Left cardiac atrium (tissue), 4 donors: ENCODE measurements around the gene ALOX15B. TPM values are rescaled to one million over a fixed set of nuclear protein-coding genes. Genes with fewer than 3 reads are reported as not detected.
A peak's percentile ranks its signal among the peaks of the same experiment; 100 is the strongest.

Source experiments
- ATAC-seq, 2 donors: fragments of 200-7000 bp; cut with Tn5 transposase; one replicate each; pipeline ENCODE4 v1.9.1; 2020; ENCODE audit warnings: mild to moderate bottlenecking in 2 of 2, moderate library complexity in 2 of 2
- DNase-seq: peaks from one replicate; pipeline ENCODE4 v3.0.0-alpha.2; 2020
- intact Hi-C, 2 donors: fragments of 100-400 bp; cut with DNase I; formaldehyde crosslinking; loops; one replicate each; pipeline versions ENCODE4 v1.14.1 to v1.15.1; 2022 to 2023
- long read RNA-seq: library from polyadenylated mRNA; unstranded; transcript quantifications from one replicate; pipeline ENCODE4 v2.0.0, GENCODE V29; 2021
- total RNA-seq, 2 donors: library from RNA; stranded (reverse); fragmentation: NEBNext Ultra II Directional; extraction: Animal tissue kit (Norgen Biotek cat#: 25700); gene quantifications; one replicate each; pipeline ENCODE4 v1.2.1, GENCODE V29; 2021
- donor health status: DM: no; HTN: yes; CAD: no.
- donor health status: DM: no; HTN: yes; CAD: no; lungs with severe emphysema.
- donor health status: DM: yes; HTN: yes; CAD: no.
- donor health status: Dilated cardiomyopathy.

Gene ALOX15B
- under 1 TPM in 1 of 2 donors, not detected in 1; 0.39 TPM for total RNA-seq
- long read RNA-seq = 0 reads

DNA sequence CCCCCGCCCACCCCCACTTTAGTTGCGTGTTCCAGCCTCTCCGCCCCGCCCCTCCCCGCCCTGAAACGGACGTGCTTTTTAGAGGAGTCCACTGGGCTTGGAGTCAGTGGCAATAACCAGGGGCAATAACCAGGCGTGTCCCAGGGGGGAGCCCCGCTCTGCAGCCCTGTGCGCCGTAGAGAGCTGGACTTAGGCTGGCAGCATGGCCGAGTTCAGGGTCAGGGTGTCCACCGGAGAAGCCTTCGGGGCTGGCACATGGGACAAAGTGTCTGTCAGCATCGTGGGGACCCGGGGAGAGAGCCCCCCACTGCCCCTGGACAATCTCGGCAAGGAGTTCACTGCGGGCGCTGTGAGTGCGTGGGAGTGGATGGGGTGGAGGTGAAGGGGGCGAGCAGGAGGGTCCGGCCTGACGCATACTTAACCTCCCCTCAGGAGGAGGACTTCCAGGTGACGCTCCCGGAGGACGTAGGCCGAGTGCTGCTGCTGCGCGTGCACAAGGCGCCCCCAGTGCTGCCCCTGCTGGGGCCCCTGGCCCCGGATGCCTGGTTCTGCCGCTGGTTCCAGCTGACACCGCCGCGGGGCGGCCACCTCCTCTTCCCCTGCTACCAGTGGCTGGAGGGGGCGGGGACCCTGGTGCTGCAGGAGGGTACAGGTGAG lies at the start of gene ALOX15B:
TSS of gene ALOX15B (plus strand) at position 106 of the 657 bp plus-strand sequence. CDS start at position 203, 97 bp downstream.
- peak in 1 of 2 donors; percentile 10 for ATAC-seq
- DNase-seq = no peak
- intact Hi-C loops = no loop called here

- intact Hi-C loops = loop anchor here (2.0 to 10.0 kb wide), 6 partner anchors 65 to 248 kb away; no protein-coding TSS in a partner anchor
- DNase-seq (peak; percentile 84), ATAC-seq (peak; percentile 88)
Measured at GRCh38 chr17:7989781-7990655, 48.8 kb upstream of the ALOX15B start.

DNA sequence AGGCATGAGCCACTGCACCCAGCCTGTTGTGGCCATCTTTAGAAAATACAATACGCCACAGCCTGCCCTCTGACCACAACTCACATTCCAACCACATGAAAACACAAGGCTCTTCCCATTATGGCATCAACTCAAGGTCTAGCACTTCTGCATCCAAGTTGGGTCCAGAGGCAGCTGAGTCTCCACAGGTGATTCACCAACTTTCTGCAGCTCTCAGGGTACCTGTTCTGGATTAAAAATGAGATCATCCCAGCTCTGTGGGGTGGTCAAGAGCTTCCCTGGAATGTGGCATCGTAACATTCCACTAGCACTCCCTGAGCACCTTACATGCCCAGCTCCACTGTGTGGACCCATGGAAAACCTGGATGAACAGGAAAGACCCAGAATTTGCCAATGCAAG lies 46.3 kb upstream of the ALOX15B start:
- intact Hi-C loops = loop anchor here in 1 of 2 donors (10.0 kb wide), 1 partner anchor 62 kb away; no protein-coding TSS in a partner anchor
- DNase-seq = no peak
- no peak for ATAC-seq

- ATAC-seq (no peak), DNase-seq (no peak)
- intact Hi-C loops = loop anchor here in 1 of 2 donors (10.0 kb wide), 1 partner anchor 62 kb away; no protein-coding TSS in a partner anchor
Measured at GRCh38 chr17:7992924-7993323, 45.9 kb upstream of the ALOX15B start.

DNA sequence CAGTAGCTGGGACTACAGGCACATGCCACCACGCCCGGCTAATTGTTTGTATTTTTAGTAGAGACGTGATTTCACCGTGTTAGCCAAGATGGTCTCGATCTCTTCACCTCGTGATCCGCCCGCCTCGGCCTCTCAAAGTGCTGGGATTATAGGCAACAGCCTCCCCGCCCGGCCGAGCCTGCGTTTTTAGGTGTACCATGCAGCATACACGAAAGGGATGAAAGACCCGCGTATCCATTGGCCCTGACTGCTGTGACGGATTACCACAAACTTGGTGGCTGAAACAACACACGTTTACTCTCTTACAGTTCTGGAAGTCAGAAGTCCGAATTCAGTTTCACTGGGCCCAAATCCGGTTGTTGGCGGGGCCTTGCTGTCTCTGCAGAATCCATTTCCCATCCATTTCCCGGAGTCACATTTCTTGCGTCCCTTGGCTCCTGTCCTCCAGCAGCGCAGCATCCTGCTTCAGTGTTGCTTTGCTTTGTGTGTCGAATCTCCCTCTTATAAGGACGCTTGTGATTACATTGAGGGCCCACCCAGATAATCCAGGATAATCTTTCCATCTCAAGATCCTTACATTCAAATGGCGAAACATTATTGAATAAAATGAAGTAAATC lies 44.8 kb upstream of the ALOX15B start:
- intact Hi-C loops = loop anchor here in 1 of 2 donors (10.0 kb wide), 1 partner anchor 61 kb away; no protein-coding TSS in a partner anchor
- DNase-seq = no peak
- ATAC-seq = no peak

- intact Hi-C loops = loop anchor here in 1 of 2 donors (10.0 kb wide), 1 partner anchor 59 kb away; no protein-coding TSS in a partner anchor
- no peak for DNase-seq
- no peak for ATAC-seq
Measured at GRCh38 chr17:7995724-7996123, 43.1 kb upstream of the ALOX15B start.

- intact Hi-C loops = loop anchor here in 1 of 2 donors (10.0 kb wide), 1 partner anchor 58 kb away; no protein-coding TSS in a partner anchor
- ATAC-seq (peak; percentile 73 to 79), DNase-seq (no peak)
Measured at GRCh38 chr17:7997186-7997585, 41.7 kb upstream of the ALOX15B start.

- ATAC-seq = peak; percentile 17 to 30
- DNase-seq = no peak
- intact Hi-C loops = no loop called here
Measured at GRCh38 chr17:8001976-8002720, 36.7 kb upstream of the ALOX15B start, which contains the start of gene GUCY2D. GUCY2D (plus strand) TSS chr17:8002615; CDS start chr17:8003048, 433 bp downstream.

DNA sequence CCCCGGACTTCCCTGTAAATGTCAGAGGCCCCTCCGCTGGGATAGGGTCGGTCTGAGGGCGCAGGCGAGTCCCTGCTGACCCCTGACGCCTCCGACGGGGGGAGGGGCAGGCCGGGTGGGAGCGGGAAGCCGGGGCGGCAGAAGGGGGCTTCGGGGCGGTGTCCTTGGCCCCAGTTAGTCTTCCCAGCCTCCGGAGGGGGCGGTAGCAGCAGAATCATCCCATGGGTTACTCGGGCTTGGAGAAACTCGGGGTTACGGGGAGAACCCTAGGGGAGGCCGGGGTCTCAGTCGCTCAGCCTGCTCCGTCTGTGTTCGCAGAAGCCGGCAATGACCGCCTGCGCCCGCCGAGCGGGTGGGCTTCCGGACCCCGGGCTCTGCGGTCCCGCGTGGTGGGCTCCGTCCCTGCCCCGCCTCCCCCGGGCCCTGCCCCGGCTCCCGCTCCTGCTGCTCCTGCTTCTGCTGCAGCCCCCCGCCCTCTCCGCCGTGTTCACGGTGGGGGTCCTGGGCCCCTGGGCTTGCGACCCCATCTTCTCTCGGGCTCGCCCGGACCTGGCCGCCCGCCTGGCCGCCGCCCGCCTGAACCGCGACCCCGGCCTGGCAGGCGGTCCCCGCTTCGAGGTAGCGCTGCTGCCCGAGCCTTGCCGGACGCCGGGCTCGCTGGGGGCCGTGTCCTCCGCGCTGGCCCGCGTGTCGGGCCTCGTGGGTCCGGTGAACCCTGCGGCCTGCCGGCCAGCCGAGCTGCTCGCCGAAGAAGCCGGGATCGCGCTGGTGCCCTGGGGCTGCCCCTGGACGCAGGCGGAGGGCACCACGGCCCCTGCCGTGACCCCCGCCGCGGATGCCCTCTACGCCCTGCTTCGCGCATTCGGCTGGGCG lies 35.9 kb upstream of the ALOX15B start:
- intact Hi-C loops = no loop called here
- peak; percentile 58 to 65 for ATAC-seq

GRCh38 chr17:8003594-8004181 lies 35.2 kb upstream of the ALOX15B start:
- intact Hi-C loops = no loop called here
- peak in 1 of 2 donors; percentile 21 for ATAC-seq

More for the DNA sequence above, 35.9 kb upstream of the ALOX15B start:
- no peak for DNase-seq

GRCh38 chr17:8004899-8005298 lies 34.0 kb upstream of the ALOX15B start:
- intact Hi-C loops = no loop called here
- ATAC-seq = no peak
- no peak for DNase-seq

More at GRCh38 chr17:8003594-8004181, 35.2 kb upstream of the ALOX15B start:
- DNase-seq = no peak

DNA sequence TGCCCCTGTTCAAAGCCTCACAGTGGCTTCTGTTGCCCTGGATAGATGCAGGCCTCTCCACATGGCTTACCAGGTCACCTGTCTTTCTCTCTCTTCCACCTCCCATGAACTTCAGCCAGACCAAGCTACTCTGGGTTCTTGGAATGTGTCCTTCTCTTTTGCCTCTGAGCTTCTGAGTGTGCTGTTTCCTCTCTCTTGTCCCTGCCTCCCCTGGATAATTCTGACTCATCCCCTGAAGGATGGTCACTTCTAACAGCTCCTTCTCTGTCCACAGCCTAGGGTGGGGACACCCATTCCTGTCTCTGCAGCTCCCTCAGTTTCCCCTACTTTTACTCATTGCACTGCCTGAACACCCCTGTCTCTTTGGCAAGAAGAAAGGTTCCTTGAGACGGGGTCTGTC lies 33.5 kb upstream of the ALOX15B start:
- DNase-seq = no peak
- intact Hi-C loops = no loop called here
- no peak for ATAC-seq

GRCh38 chr17:8005967-8006730 lies 32.7 kb upstream of the ALOX15B start:
- DNase-seq (no peak), ATAC-seq (no peak)
- intact Hi-C loops = no loop called here

- ATAC-seq = no peak
- intact Hi-C loops = no loop called here
- DNase-seq = no peak
Measured at GRCh38 chr17:8006836-8007680, 31.8 kb upstream of the ALOX15B start.

DNA sequence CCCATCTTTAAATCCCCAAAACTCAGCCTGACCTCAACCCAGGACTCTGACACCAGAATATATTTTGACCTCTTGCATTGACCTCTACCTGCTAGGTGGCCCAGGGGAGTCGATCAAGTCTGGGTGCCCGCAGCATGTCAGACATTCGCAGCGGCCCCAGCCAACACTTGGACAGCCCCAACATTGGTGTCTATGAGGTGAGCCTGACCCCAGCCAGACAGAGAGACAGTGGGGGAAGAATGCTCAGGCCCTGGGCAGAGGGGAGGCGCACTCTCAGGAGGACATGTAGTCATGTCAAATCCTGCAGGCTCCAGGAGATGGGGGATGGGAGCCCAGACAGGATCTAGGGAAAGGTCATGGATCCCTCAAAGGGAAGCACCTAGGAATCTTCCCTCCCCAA lies 31.0 kb upstream of the ALOX15B start:
- DNase-seq = no peak
- no peak for ATAC-seq
- intact Hi-C loops = no loop called here
